ENCODE data around the gene KRT6B.

DNA sequence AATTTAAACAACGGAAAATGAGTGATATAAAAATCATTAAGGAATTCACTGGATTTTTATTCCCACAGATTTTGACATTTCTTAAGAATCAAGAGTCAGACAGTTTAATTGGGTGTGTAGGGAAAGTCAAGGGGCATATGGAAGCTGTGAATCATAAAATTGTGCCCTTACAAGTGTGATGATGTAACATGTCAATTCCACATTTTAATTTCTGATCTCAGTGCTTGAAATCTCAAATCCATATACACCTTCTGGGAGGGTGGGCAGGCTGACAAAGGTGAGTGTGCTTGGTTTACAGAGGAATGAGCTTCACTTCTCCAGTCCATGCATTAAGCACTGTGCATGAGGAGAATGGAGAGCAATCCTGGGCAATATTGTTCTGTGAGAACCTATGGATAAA is 42.2 kb upstream of the KRT6B start:
- TF ChIP-seq JUN (IDR thresholded peaks at IDR 0.05; ENCODE audit: borderline replicate concordance, insufficient read depth, insufficient read length, low read depth) (no peak), POLR2AphosphoS5 (IDR thresholded peaks at IDR 0.05; ENCODE audit: insufficient read depth, low read depth, low read length) (no peak)
- TF ChIP-seq, protein P1, sequence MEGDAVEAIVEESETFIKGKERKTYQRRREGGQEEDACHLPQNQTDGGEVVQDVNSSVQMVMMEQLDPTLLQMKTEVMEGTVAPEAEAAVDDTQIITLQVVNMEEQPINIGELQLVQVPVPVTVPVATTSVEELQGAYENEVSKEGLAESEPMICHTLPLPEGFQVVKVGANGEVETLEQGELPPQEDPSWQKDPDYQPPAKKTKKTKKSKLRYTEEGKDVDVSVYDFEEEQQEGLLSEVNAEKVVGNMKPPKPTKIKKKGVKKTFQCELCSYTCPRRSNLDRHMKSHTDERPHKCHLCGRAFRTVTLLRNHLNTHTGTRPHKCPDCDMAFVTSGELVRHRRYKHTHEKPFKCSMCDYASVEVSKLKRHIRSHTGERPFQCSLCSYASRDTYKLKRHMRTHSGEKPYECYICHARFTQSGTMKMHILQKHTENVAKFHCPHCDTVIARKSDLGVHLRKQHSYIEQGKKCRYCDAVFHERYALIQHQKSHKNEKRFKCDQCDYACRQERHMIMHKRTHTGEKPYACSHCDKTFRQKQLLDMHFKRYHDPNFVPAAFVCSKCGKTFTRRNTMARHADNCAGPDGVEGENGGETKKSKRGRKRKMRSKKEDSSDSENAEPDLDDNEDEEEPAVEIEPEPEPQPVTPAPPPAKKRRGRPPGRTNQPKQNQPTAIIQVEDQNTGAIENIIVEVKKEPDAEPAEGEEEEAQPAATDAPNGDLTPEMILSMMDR (IDR thresholded peaks at IDR 0.05; ENCODE audit: extremely low read depth in 1 of 2, insufficient read depth in 1 of 2, low read depth in 1 of 2, low read length in 2 of 2): no peak
